NCI-H1105 treated with DMSO at 0.1 percent for 48 hours (cell line): ENCODE results near the gene PLXND1.

Experiments
- DNase-seq: peaks from one replicate; lab custom pipeline; 2025; lab: John Stamatoyannopoulos, UW

PLXND1 gene

GRCh38 chr3:129563332-129563731 is 43.1 kb downstream of the PLXND1 start:
- DNase-seq = no peak

- no peak for DNase-seq
Measured at GRCh38 chr3:129562803-129563202, 43.7 kb downstream of the PLXND1 start.

GRCh38 chr3:129561619-129562248 is 44.7 kb downstream of the PLXND1 start:
- DNase-seq = no peak

- no peak for DNase-seq
Measured at GRCh38 chr3:129560911-129561594, 45.4 kb downstream of the PLXND1 start.

GRCh38 chr3:129560269-129560787 is 46.1 kb downstream of the PLXND1 start:
- no peak for DNase-seq

- no peak for DNase-seq
Measured at GRCh38 chr3:129559565-129560079, 46.9 kb downstream of the PLXND1 start.

- DNase-seq = no peak
Measured at GRCh38 chr3:129558772-129559564, 47.5 kb downstream of the PLXND1 start.

- DNase-seq = no peak
Measured at GRCh38 chr3:129558081-129558771, 48.2 kb downstream of the PLXND1 start.

GRCh38 chr3:129557548-129557894 is 49.0 kb downstream of the PLXND1 start:
- no peak for DNase-seq

- DNase-seq = no peak
Measured at GRCh38 chr3:129556890-129557547, 49.5 kb downstream of the PLXND1 start.

GRCh38 chr3:129556358-129556695 is 50.1 kb downstream of the PLXND1 start:
- no peak for DNase-seq

GRCh38 chr3:129555616-129556357 is 50.7 kb downstream of the PLXND1 start:
- DNase-seq = no peak

GRCh38 chr3:129555153-129555550 is 51.3 kb downstream of the PLXND1 start:
- no peak for DNase-seq

GRCh38 chr3:129554356-129555152 is 51.9 kb downstream of the PLXND1 start:
- no peak for DNase-seq

GRCh38 chr3:129553719-129554118 is 52.8 kb downstream of the PLXND1 start:
- no peak for DNase-seq

GRCh38 chr3:129553171-129553570 is 53.3 kb downstream of the PLXND1 start:
- no peak for DNase-seq

GRCh38 chr3:129552287-129553050 is 54.0 kb downstream of the PLXND1 start:
- DNase-seq = no peak

- no peak for DNase-seq
Measured at GRCh38 chr3:129549805-129550204, 56.7 kb downstream of the PLXND1 start.
